GM21447 (cell line): ENCODE data around the gene MAF.

Experiments
- ATAC-seq: cut with Tn5 transposase; IDR thresholded peaks from one replicate; pipeline ENCODE4 v1.9.1; 2021; ENCODE audit not compliant: unreplicated experiment

Gene MAF

DNA sequence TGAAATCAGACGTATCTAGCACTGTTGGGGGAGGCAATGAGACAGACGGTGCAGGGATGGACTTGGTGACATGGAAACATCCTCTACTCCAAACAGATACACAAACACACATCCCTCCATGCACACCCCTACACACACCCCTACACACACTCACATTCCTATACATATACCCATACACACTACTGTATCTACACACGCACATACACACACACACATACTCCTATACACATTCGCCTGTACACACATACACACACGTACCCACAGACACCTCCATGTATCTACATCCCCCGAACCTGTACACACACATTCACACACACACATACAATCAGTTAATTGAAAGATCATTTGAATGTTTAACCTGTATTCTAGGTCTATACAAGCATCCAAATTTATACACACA lies 53.5 kb downstream of the MAF start:
- ATAC-seq, result no peak
